Gastroesophageal sphincter (tissue), 3 donors: ENCODE measurements around the gene ZSCAN23.

Source experiments
- CTCF ChIP-seq, 4 experiments: fragments of 200-600 bp in 2 of 4; fragments of 450-650 bp in 2 of 4; sonication (generic) in 1 of 4; IDR thresholded peaks; one replicate each; pipeline ENCODE4 v1.5.1; 2017 to 2019; ENCODE audit warnings: antibody characterized with exemption in 4 of 4, mild to moderate bottlenecking in 2 of 4, moderate library complexity in 2 of 4
- POLR2A ChIP-seq, 2 donors: fragments of 450-650 bp; IDR thresholded peaks; one replicate each; pipeline ENCODE4 v1.6.1; 2017; ENCODE audit warnings: antibody characterized with exemption in 2 of 2, mild to moderate bottlenecking in 2 of 2, moderate library complexity in 1 of 2

- TF ChIP-seq CTCF (IDR thresholded peaks at IDR 0.05) (peak; percentile 19 to 59 (median 55)), POLR2A (IDR thresholded peaks at IDR 0.05) (peak in 1 of 2 donors; percentile 14)
Observed at GRCh38 chr6:28383235-28384142, 59.8 kb downstream of the ZSCAN23 start.
